SK-MEL-5 (cell line): ENCODE results near the gene FATE1. TPM values are rescaled to one million over a fixed set of nuclear protein-coding genes. Genes with fewer than 3 reads are reported as not detected.

ENCODE experiments used
- DNase-seq: peaks from one replicate; pipeline ENCODE4 v3.0.0-alpha.2; 2016; ENCODE audit warnings: low read depth, low spot score
- in situ Hi-C: cut with HindIII; loops from 2 replicates; pipeline ENCODE4 v1.10.0; 2016; ENCODE audit warnings: low sequenced_read_pairs, high pct_unique_total_duplicates, low pct_unique_long_range_greater_than_20kb
- total RNA-seq: library from RNA; depleted of rRNA; stranded (reverse); fragments of >200 nt; shearing (Covaris generic); gene quantifications from 2 replicates; pipeline ENCODE4 v1.2.3, GENCODE V29; 2014

The FATE1 gene
- total RNA-seq, 1 experiment from 2014 or later = not detected

DNA sequence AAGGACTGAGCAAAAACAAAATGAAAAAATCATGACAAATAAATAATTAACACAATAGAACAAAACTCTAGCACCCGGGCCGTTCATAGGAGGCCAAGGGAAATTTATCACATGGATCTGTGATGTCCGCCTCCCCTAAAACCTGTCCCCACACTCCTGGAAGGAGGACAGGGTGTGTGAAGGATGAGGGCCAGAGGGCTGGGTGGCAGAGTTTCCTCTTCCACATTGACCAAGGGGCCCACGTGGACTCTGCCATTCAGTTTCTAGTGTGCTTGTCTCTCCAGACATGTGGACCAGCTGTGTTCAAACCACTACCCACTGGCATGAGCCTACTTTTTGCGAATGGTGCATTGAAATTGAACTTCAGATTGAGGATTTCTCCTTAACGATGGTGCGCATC, 14.3 kb upstream of the FATE1 start:
- no peak for DNase-seq
- in situ Hi-C loops = no loop called here

DNA sequence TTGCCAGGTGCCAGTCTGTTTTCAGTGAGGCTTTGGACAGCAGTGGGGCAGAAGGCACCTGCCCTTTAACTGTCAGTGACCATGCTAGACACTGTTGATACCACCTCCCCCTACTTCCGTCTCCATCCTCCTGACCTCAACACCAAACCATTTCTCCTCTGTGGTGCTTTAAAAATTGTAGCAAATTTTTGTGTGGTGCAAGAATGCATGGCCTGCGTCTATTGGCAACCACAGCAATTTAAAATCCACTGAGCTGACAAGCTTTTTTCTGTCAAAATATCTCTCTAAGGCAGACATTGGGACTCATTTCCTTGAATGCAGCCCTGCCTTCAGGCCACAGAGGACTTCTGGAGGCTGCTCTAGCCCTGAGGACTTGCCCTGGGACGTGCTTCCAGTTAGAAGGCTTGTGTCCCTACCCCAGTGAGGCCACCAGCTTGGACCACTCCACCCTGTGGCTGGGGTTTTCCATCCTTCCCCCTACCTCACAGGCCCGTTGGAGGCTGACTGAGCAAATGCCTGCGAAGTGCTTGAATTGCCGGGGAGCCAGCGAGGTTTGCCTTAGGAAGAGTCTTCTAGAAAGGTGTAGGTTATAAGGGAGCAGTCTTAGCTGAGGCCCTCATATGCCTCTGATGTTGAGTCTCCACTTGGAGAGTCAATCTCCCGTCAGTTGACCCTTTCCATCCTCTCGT, 13.7 kb upstream of the FATE1 start:
- no peak for DNase-seq
- in situ Hi-C loops = no loop called here

DNA sequence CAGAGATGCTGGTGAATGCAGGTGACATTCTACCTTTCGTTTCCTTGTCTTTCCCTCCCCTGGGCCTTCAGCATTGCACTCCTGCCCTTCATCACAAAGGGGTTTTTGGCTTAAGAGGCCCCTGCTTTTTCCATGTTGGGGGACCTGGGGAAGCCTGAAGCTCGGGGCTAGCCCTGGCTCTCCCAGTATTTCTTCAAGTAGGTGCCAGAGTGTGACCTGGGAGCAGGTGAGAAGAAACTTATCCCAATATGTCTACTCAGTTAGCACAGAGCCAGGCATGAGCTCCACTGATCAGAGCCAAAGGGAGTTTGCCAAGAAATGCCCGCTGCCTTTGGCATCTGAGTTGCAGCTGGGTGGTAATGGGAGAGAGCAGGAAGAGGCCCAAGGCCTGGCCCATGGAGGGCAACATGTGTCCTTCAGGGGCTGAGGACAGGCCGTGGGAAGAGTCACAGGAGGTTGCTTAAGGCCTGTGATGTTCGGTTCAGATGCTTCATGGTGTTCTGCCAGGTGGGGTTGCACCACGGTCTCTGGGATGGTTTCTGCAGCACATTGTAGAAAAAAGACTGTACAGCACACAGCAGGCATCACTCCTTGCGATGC, 13.0 kb upstream of the FATE1 start:
- in situ Hi-C loops = no loop called here
- no peak for DNase-seq

DNA sequence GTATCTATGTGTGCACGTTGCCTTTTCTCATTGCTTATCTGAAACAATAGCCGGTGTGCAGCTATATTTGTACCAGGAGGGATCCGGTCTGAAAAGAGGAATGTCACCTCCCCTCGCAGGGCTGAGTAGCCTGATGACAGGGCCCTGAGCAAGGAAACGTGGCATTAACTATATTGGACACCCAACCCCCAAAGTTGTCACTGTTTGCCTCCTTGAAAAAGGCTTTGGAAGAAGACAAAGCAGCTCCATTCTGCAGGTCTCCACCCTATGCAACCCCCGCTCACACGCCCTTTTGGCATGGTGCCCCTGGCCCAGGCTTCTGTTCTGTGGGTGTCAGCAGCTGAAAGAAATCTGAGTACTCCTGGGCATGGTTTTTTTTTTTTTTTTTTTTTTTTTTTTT, 12.3 kb upstream of the FATE1 start:
- in situ Hi-C loops = no loop called here
- DNase-seq = no peak

DNA sequence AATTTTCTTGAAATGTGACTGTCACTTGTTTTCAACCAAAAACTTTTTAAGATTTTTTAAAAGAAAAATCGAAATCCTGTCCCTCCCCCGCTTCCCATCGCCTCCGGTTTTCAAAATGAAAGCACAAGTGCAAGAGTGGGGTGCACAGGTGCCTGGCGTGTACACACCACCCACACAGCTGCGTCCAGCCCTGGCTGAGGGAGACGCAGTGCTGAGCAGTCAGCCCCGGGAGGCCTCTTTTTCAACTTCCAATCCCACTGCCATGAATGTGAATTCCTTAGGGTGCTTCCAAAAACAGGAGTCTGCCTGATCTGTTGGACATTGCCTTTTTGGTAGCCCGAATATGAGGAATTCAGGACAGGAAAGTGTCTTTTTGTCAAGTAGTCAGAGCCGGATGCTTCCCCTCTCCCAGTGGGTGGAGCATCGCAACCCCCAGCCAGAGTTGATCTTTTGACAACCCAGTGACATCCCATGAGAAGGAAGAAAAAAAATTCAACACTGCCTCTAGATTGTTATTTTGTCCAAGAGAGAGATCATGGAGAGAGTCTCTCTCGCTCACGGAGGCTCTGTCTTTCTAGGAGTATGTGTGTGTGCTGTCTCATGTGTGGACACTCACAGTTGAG, 11.7 kb upstream of the FATE1 start:
- no peak for DNase-seq
- in situ Hi-C loops = no loop called here

DNA sequence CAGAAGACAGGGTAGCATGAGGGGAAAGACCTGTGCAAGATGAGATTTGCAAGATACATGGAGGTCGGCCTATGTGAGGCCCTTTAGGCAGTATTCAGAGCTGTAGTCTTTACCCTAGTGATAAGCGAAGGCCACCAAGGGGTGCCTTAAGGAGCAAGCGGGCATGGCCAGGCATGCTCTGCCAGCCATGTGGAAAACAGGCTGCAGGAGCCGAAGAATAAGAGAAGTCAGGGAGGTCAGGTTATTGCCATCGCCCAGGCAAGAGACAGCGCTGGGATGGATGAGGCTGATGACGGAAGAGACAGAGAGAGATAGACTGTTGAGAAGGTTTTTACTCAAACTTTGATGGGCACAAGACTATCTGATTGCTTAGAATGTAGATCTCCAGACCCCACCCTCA, 7.0 kb upstream of the FATE1 start:
- in situ Hi-C loops = no loop called here
- DNase-seq = no peak

DNA sequence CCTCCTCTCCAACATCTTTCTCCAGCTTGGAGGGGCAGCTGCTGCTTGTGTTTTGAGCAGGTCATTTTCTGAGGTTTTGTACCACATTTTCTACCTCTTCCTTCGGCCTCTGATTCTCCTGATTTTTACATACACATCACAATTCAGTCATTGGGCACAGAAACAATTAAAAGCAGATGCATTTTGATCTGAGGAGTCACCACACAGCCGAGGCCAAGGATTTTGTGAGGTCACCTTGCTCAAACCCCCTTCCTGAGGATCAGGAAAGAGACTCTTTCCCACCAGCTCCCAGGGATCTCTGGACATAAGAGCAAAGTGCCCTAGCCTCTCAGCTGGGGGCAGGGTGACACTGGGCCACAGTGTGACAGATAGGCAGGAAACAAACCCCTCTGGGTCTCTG, 5.4 kb upstream of the FATE1 start:
- in situ Hi-C loops = no loop called here
- no peak for DNase-seq

DNA sequence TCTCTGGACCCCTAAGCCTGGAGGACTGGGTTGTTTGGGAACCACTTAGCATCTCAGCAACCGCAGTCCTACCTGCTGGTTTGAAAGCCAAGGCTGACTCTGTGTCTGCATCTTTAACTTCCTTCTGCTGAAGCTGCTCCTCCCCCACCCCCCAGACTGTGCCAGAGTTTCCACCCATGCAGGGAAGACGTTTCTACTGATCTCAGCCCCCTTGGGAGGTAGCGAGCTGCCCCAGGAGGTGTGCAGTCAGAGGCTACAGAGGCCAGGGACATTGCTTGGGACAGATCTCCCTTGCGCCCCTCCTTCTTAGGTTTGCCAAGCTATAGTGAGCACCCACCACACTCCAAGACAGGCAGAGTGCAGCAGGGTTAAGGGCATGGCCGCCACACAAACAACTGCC, 4.7 kb upstream of the FATE1 start:
- no peak for DNase-seq
- in situ Hi-C loops = no loop called here

DNA sequence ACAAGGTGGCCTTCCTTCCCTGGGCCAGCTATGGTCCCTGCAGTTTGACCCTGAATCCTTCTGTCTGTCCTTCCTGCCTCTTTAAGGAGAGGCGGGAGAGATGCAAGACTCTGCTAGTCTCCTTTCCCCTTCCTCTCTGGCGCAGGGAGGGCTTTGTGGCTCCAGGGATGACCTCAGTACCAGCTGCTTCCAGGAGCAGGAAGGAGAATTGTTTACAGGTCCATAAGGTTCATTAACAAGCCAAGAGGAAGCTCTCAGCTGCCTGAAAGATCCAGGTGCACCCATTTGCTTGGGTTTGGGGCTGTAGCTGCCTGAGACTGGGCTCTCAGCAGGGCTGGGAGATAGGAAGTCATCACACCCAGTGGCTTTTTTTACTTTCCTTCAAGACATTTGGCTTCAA, 4.0 kb upstream of the FATE1 start:
- in situ Hi-C loops = no loop called here
- no peak for DNase-seq

DNA sequence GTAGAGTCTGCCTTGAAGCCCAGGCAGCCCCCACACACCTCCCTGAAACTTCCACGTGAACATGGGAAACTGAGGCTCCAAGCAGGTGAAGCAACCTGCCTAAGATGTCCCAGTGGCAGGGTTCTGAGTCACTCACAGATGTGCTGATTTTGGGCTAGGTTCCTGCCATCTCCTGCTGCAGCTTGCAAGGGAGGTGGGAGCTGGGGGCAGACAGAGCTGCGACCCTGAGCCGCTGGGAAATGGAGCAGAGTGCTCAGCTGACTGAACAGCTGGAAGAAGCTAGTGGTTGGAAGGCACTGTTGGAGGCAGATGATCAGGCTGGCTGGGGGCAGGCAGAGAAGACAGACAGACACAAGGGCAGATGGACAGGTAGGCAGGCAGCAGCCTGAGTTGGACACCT, 3.6 kb upstream of the FATE1 start:
- no peak for DNase-seq
- in situ Hi-C loops = no loop called here

DNA sequence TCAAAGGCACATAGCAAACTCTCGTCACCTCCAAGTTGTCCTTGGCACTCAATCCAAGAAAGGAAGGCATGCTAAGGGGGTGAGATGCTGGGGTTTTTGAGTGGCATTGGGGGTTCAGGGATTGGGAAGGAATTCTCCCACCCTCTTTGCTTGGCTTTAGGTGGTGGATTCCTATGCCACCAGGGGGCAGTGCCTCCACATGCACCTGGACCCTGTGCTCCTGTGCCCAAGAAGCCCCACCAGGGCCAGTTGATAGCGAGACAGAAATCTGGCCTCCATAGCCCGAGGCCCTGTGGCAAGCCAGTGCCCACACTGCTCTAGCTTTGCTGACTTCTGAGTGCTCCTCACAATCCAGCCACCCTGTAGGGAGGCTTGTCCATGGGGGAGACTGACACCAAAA, 2.0 kb upstream of the FATE1 start:
- in situ Hi-C loops = no loop called here
- peak; percentile 46 for DNase-seq

DNA sequence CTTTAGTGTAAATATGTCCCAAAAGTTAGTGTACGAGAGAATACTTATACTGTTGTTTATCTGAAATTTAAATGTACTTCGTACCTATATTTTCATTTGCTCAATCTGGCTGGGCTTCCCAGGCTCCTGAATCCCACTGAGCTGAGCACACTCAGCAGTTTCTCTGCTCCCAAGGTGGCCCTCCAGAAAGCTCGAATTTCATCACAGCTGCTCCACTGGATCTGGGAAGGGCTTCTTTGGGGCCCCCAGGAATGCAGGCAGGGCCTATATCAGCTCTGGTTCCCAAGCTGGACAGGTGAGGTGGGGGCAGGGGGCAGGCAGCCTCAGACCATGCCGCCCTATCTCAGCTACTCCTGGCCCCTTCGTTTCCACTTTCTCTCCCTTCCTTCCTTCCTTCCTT, 1.5 kb upstream of the FATE1 start:
- in situ Hi-C loops = no loop called here
- DNase-seq = no peak

DNA sequence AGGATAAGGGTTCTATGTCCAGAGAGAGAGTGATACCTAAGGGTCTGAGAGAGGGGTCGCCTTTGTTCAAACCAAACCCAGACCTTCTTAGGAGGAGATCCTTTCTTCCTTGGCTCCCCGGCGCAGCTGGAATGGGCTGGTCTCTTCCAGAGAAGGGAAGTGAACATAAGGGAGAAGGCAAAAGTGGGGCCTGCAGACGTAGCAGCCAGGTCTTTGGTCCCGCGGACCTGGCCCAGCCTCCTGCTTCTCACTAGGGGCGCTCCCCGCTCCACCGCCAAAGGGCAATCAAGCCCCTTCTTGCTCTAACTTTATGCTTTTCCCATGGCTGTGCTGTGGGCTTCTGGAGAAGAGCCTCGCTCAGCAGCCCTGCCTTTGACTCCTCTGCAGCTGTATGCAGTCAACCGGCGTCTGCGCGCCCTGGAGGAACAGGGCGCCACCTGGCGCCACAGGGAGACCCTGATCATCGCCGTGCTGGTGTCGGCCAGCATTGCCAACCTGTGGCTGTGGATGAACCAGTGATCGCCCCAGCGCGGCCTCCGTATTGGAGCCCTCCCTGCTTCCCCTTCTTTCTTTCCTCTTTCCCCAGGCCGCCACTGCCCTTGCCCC, 6.5 kb downstream of the FATE1 start:
- in situ Hi-C loops = no loop called here
- DNase-seq = peak; percentile 45

DNA sequence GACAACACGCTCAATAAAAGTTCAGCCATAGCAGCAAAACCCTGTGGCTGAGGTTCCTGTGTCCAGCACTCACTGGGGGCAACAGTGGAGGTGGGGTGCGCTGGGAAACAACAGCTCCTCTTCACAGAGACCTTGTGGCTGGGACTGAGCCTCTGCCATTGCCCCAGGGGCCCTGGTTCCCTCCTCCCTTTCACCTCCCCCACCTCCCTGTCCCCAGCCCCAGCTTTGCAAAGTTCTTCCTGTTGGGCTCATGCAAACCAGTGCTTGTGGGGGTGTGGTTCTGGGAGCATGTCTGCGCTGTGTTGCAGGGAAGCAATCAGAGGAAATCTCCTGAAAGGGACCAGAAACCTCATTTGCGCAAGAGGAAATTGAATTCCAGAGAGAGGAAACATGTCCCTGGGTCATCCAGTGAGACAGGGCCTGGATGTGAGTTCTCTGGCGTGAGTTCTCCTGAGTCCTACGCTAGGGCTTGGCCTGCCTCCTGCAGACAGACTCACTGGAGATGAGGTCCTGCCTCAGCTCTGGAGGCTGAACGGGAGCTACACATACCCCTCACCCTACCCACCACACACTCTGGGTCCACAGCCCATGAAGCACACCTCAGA, 7.4 kb downstream of the FATE1 start:
- in situ Hi-C loops = no loop called here
- DNase-seq = no peak

DNA sequence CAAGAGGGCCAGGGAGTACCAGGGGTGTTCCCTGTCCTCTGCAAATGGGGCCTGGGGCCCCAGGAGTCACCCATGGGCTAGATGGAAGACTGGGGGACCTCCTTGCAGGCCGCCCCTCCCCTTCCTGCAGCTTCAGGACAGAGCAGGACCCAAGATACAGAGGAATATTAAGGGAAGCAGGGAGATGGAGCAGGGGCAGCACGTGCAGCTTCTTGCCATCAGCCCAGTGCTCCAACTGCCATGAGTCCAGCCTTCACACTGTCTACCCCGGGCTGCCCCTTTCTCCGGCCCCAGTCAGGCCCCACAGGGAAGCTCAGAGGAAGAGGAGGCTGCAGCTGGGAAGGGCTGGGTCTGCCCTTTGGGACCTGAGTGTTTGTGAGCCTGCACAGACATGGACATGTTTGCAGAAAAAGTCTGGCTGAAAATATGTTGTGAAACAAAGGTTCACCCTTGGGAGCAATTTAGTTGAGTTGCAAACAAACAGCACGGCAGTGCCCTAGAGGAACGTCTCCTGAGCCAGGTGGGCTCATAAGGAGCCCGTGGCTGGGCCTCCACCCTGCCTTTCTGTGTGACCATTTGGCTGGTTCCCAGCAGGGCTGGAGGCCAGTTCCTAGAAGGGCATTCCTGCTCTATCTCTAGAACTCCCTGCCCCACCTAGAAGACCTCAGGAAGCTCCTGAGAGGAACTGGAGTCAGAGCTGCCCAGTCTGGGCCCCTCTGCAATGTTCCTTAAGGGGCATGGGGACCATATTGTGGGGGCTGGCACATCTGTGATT, 8.9 kb downstream of the FATE1 start:
- DNase-seq = no peak
- in situ Hi-C loops = no loop called here

DNA sequence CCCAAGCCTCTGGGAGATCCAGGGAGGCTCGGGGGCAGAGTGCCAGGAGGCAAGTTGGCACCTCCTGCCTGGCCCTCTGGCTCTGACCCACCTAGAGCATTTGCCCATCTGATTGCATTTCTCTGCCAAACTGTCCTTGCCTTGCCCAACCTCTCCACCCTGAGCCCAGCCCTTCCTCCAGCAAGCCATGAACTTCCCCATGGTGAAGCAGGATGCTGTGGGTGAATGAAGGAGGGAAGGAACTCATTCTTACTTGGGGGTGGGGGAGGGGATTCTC, 9.4 kb downstream of the FATE1 start:
- DNase-seq = no peak
- in situ Hi-C loops = no loop called here

DNA sequence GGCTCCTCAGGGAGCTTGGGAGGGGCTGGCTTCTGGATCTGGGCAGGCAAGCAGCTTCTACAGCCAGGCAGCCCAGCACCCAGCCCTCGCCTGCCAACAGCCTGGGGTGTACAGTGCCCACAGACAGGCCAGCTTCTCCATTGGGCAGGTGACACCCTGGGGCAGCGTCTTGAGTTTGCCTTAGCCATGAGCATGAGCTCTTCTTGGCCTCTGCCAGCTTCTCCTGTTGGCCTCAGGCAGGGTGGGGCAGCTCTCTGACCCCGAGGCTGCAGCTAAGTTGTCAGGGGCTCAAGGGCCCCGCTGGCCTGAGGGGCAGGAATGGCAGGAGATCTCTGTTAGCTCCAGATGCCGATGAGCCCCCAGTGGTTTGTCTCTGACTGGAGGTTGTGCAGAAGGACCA, 10.9 kb downstream of the FATE1 start:
- in situ Hi-C loops = no loop called here
- no peak for DNase-seq

DNA sequence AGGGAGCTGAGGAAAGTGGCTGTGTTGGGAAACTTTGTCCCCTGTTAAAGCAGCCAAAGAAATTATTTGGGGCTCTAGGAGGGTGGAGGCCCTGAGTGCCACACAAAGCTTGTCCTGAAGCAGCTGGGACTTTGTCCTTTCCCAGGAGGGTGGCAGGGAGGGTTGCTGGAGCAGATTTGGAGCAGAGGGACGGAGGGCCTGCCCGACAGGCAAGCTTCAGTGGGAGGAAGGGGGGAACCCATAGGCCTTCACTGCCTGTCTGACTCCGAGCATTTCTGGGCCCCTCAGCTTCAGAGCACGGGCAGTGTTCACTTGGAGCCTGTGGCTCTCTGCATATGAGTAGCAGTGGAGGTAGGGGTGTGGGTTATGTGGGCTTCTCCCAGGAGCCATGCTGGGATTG, 11.5 kb downstream of the FATE1 start:
- in situ Hi-C loops = no loop called here
- no peak for DNase-seq
